CD4-positive, alpha-beta T cell treated with Interleukin-15 for 1 hour (primary cell): Measurements from ENCODE around the gene HLA-G.
"Not testable (repeated sequence)": the region's sequence is repeated elsewhere in the genome, so short reads cannot be mapped to it uniquely, and the experiment has no call there.

Experiments used
- DNase-seq: peaks from one replicate; pipeline ENCODE4 v3.0.0-alpha.2; 2020

HLA-G gene

DNA sequence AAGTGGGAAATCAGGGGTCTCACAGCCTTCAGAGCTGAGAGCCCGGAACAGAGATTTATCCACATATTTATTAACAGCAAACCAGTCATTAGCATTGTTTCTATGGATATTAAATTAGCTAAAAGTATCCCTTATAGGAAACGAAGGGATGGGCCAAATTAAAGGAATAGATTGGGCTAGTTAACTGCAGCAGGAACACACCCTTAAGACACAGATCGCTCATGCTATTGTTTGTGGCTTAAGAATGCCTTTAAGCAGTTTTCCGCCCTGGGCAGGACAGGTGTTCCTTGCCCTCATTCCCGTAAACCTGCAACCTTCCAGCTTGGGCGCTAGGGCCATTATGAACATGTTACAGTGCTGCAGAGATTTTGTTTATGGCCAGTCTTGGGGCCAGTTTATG lies 48.1 kb downstream of the HLA-G start:
- not testable (repeated sequence) for DNase-seq
